SK-N-SH treated with all-trans-retinoic acid at 6 μM for 48 hours (cell line): ENCODE measurements around the gene TOP3A.

Experiments
- ARNTL ChIP-seq: fragments of 450-650 bp; formaldehyde crosslinking; IDR thresholded peaks from 2 replicates; pipeline ENCODE4 v1.5.0; 2020; ENCODE audit warnings: low read depth, mild to moderate bottlenecking, moderate library complexity, borderline replicate concordance
- CREB5 ChIP-seq: fragments of 250-450 bp; sonication (Bioruptor Pico); IDR thresholded peaks from 2 replicates; pipeline ENCODE4 v1.5.1; 2020; ENCODE audit warnings: low read depth, mild to moderate bottlenecking, moderate library complexity
- CSDC2 ChIP-seq: fragments of 250-450 bp; sonication (Bioruptor Pico); IDR thresholded peaks from 2 replicates; pipeline ENCODE4 v1.5.0; 2020; ENCODE audit warnings: mild to moderate bottlenecking, moderate library complexity
- GLIS3 ChIP-seq: fragments of 250-450 bp; sonication (Bioruptor Pico); IDR thresholded peaks from 2 replicates; pipeline ENCODE4 v1.5.0; 2020; ENCODE audit warnings: mild to moderate bottlenecking, moderate library complexity
- OSR1 ChIP-seq: fragments of 250-450 bp; sonication (Bioruptor Pico); IDR thresholded peaks from 2 replicates; pipeline ENCODE4 v1.8.0; 2022; ENCODE audit warnings: moderate library complexity, mild to moderate bottlenecking, inconsistent platforms
- PATZ1 ChIP-seq: fragments of 250-450 bp; sonication (Bioruptor Pico); IDR thresholded peaks from 2 replicates; pipeline ENCODE4 v1.8.0; 2020; ENCODE audit warnings: mild to moderate bottlenecking, moderate library complexity, borderline replicate concordance
- PPARA ChIP-seq: fragments of 250-450 bp; sonication (Bioruptor Pico); IDR thresholded peaks from 2 replicates; pipeline ENCODE4 v1.5.0; 2020; ENCODE audit warnings: mild to moderate bottlenecking, borderline replicate concordance
- RARB ChIP-seq: fragments of 250-450 bp; sonication (Bioruptor Pico); IDR thresholded peaks from 2 replicates; pipeline ENCODE4 v1.8.0; 2021; ENCODE audit warnings: mild to moderate bottlenecking, moderate library complexity
- ZNF8 ChIP-seq: fragments of 450-650 bp; formaldehyde crosslinking; IDR thresholded peaks from 2 replicates; pipeline ENCODE4 v1.5.0; 2020; ENCODE audit warnings: mild to moderate bottlenecking, moderate library complexity

DNA sequence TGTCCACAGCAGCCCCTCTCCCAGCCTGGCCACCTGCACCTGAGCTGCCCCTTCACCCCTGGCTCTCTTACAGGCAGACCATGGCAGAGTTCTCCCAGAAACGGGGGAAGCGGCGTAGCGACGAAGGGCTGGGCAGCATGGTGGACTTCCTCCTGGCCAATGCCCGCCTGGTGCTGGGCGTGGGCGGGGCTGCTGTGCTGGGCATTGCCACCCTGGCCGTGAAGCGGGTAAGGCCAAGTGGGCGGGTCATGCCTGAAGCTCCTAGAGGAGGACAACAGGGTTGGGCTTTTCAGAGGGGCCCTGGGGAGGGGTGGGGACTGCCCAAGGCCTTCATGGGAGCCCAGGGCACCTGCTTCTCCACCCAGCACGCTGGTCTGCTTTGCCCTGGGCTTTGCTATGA, 52.2 kb downstream of the TOP3A start:
- TF ChIP-seq CREB5 (CRISPR knock-in tag) (no peak), PATZ1 (CRISPR knock-in tag) (no peak), GLIS3 (no peak), CSDC2 (CRISPR knock-in tag) (no peak), PPARA (CRISPR knock-in tag) (no peak), RARB (CRISPR knock-in tag) (no peak), ZNF8 (CRISPR knock-in tag) (no peak), OSR1 (CRISPR knock-in tag) (no peak), ARNTL (CRISPR knock-in tag) (no peak)
